NCI-H226 (cell line): ENCODE results near the gene HEMK1.
A peak's percentile ranks its signal among the peaks of the same experiment; 100 is the strongest.

ENCODE experiments used
- DNase-seq: peaks from one replicate; pipeline ENCODE4 v3.0.0-alpha.2; 2015

HEMK1 gene

DNA sequence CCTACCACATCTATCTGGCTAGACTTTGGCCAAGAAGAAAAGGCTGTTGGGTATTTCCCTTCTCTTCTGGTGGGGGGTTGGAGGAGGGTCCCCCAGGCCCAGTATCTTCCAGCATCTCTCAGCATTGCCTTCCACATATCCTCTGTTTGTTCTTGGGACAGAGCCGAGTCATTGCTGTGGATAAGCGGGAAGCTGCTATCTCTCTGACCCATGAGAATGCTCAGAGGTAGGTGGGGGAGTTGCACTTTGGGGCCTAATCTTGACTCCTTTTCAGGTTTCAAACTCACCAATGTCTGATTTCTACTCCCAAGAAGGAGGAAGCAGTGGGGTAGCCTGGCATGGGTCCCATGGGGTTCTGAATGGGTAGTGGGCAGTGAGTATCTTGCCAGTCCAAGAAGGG, 8.0 kb downstream of the HEMK1 start:
- no peak for DNase-seq

DNA sequence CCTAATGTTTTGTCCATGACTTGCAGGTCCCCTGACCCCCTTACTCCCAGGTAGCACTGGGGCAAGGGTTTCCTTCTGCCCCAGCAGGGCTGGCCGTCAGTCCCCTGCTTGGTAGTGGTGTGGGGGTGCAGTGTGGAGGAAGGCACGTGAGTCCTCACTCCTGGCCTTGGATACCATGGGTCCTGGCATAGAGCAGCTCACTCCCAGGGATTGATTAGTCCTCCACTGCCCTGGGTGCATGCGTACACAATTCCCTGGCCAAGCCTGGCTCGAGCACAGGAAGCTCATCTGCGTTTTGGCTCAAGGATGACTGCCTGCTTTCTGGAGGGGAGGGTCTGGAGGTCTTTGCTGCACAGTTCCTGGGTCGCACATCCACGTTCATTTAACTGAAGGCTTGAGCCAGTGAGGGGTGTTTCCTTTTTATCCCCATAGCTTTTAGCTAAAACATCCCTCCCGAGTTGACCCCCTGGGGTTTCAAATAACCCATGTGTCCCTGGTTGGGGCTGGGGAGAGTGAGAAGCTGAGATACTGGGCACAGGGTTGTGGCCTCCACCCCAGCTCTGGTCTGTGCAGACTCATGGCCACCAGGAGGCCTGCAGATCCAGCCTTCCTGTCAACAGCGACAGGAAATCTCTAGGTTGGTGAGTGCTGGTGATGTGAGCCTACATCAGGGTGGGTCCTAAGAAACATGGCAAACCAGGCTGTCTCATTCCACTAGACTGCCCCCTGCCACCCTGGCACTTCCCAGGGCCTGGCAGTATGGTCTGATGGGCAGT, 11.5 kb downstream of the HEMK1 start:
- DNase-seq, result no peak

DNA sequence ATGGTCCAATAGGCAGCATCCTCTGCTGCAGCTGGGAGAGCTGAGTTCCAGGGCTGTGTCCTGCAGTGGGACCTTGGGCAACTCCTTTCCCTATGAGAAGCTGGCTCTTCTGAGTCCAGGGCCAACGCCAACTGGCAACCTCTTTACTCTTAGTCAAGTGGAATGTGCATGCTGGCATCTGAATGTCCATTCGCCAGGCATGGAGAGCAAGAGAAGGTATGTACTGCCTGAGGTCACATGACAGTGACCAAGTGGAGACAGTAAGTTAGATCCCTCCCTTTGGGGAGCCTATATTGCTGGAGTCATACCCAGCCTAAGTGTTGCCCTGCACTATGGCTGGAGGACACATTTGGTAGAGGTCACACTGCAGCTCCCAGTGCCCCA, 12.1 kb downstream of the HEMK1 start:
- no peak for DNase-seq

GRCh38 chr3:50582083-50582482, 12.8 kb downstream of the HEMK1 start:
- DNase-seq, result no peak

- DNase-seq, result no peak
Observed at GRCh38 chr3:50583897-50584296, 14.6 kb downstream of the HEMK1 start.

DNA sequence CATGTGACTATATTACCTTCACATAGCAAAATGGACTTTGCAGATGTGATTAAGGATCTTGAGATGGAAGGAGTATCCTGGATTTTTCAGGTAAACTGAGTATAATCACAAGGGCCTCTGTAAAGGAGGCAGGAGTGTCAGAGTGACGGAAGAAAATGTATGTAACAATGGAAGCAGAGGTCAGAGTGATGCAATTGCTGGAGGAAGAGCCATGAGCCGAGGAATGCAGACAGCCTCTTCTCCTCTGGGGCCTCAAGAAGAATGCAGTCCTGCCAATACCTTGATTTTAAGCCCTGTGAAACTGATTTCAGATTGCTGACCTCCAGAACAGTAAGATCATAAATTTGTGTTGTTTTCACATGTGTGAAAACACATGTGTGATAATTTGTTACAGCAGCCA, 15.1 kb downstream of the HEMK1 start:
- no peak for DNase-seq

DNA sequence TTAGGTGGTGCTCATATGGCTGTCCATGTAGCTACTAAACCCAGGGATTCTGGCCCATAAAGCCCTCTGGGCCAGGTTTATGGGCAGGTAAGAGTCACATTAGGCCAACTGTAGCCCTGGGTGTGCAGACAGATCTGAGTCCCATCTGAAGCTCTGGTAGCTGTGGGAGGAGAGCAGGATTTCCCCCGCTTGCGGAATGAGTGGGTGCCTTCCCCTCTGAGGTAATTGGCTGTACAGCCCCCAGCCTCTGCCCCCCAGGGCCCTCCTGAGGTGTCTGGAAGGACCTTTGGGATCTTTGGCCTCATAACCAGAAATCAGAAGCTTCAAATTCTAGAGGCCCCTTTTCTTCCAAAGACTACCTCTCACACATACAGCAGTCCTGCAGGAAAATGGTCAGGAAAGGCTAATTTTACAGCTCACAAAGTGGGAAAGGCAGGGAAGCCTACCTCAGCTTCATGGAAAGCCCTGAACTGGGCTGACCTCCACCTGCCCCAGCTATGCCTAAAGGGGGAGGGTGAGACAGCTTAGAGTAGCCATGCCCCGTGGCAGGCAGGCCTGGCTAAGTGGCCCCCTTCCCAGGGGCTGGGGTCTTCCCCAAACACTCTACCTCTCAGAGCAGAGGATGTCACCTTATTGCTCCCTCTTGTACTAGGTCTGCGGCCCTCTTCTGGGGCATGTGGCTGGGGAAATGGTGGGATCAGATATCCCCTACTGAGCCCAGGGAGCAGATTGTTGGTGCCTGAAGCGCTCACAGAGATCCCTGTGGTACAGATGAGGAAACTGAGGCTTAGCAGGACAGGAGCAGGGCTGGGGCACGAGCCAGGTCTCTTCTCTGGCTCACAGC, 16.8 kb downstream of the HEMK1 start:
- no peak for DNase-seq

GRCh38 chr3:50586763-50587070, 17.4 kb downstream of the HEMK1 start:
- no peak for DNase-seq

- DNase-seq, result no peak
Observed at GRCh38 chr3:50587373-50587772, 18.1 kb downstream of the HEMK1 start.

GRCh38 chr3:50587806-50588758, 18.8 kb downstream of the HEMK1 start:
- DNase-seq, result no peak

- DNase-seq, result no peak
Observed at GRCh38 chr3:50588759-50589433, 19.6 kb downstream of the HEMK1 start.

DNA sequence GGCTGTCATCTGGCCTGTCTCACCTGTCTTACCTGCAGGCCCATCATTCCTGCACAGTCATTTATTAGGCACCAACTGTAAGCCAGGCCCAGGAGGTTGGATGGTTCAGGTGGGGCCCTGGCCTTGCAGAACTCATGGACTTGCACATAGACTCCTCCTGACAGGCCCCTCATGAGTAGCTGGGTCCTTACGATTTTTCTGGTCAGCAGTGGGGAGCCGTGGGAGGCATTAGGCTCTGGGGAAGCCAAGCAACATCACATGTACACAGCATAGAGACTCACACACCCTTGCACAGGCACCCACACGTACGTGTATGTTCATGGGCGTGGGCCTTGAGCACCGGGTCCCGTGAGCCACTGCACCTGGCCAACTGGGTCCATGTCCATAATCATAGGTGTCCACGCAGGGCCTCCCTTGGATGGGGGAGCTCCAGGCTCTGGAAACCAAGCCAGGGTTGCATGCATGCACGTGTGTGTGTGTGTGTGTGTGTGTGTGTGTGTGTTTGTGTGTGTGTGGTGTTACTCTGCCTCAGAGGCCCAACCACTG, 21.9 kb downstream of the HEMK1 start:
- DNase-seq, result no peak

- DNase-seq, result no peak
Observed at GRCh38 chr3:50592568-50592967, 23.2 kb downstream of the HEMK1 start.

GRCh38 chr3:50594253-50594785, 25.0 kb downstream of the HEMK1 start:
- DNase-seq, result no peak

- no peak for DNase-seq
Observed at GRCh38 chr3:50599115-50599715, 29.9 kb downstream of the HEMK1 start.

- DNase-seq, result no peak
Observed at GRCh38 chr3:50599716-50600118, 30.4 kb downstream of the HEMK1 start.

DNA sequence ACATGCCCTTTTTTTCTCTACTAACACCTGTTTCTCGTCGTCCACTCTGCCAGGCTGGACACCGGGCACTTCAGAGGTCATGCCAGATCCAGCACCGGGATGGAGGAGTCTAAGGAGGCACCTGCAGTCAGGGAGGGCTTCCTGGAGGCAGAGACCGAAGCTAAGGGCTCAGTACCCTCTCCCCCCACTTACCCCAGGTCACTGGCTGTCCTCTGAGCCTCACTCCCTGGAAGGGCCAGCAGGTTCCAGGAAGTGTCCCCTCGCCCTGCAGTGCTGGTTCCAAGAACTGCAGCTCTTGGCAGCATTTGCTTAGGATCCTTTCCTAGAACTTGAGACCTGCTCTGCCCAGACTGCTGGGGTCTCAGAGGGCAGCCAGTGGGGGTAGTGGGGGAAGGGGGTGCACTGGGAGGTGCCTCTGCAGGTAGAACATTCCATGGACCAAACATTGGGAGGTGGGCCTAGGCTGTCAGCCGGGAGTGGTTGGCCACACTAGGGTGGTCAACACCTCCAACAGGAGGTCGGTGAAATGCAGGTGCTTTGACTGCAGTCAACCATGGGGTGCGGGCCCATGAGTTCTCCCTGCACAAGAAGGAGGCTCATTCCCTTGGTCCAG, 30.9 kb downstream of the HEMK1 start:
- DNase-seq, result no peak

DNA sequence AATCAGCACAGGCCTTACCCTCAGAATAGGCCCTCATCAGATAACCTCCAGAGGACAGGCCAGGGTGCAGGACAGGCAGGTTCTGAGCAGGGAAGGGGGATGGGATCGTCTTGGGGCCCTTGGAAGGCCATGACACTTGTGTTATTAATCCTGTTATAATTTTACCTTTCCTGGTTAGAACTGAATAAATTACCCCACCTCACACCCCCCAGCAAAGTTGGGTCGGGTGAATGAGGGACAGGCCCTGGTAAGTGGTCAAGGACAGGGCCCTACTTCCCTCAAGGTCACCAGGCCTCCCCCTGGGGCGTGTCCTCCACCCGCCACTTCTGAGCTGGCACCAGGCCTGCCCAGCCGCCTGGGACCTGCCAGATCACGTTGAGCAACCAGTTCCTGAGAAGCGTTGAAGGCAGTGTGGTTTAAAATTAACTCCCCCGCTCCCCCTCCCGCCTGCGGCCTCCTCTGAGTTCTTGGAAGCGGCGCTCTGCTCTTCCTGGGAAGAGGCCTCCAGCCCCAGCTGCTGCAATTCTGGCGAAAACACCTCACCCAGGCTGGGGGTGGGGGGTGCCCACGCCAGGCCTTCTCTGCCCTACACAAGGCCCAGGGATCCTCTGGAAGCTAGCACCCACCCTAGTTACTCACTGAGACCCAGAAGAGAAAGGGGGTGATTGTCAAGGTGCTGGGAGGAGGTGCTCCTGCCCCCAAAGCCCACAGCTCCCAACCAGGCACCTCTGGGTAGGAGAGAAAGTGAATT, 31.7 kb downstream of the HEMK1 start:
- peak; percentile 84 for DNase-seq

DNA sequence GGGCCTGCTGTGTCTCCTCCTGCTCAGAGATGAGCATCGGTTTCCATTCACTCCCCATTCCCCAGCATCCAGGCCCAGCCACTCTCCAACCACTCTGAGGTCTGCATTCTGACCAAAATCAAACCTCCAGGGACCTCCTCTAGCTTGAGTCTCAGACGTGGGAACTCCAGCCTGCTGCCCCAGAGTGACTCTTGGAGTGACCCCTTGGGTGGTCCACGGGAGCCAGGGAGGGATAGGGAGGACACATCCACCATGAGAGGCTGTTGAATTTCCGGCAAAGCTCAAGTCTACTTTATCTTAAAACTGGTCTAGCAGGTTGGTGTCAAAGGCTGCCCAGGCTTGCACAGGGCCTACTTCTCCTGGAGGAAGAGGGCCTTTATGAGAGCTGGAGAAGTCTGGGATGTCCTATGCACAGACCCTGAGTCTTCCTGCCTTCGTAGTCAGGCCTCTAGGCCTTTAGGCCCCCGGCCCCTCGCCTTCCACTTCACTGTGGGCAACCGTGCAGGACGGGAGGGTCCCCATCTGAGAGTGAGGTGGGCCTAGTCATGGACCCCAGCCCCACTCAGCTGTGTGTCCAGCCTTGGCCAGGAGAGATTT, 33.4 kb downstream of the HEMK1 start:
- no peak for DNase-seq
